Dermis microvascular lymphatic vessel endothelial cell (primary cell): Measurements from ENCODE around the gene TRIM39. TPM values are rescaled to one million over a fixed set of nuclear protein-coding genes. Genes with fewer than 3 reads are reported as not detected.

Source experiments
- DNase-seq, 2 donors: peaks; one replicate each; pipeline versions ENCODE4 v3.0.0 to v3.0.0-alpha.2; 2010; ENCODE audit warnings: low read depth in 2 of 2
- total RNA-seq: library from RNA; depleted of rRNA; stranded (reverse); fragments of >200 nt; gene quantifications from 2 replicates; pipeline ENCODE4 v1.2.1, GENCODE V29; 2014

TRIM39 gene
- 7.6 and 12.1 TPM in 2 replicates for total RNA-seq

DNA sequence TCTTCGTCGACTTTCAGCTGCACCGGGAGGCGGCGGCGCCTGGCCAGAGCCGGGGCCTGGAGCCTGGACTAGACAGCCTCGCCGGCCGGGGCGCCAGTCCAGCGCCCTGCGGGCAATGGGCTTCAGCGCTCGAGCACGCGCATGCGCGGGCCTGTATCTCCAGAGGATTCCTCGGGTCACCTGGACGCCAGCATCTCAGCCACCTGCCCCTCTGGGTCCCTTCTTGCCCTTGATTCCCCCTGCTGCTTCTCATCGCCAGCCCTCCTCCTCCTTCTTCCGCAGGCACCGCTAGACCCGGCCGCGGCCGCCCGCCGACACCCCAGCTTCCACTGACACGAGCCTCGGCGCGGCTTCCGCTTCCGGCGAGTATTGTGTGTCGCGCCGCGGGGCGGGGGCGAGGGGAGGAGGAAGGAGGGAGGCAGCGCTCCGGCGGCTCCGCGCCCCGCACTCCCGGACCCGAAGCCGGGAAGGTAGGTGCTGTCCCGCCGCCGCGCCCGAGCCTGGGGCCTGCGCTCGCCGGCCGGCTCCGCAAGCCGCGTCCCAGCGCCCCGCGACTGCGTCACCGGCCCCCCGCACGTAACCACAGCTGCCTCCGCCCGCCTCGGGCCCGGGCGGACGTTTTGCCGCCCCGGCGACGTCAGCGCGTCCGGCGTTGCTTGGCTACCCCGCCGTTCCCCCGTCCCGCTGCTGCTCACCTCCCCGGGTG lies at the start of gene TRIM39:
Gene TRIM39 (plus strand): TSS at position 402 of the 706 bp plus-strand sequence. CDS start 2,391 bp downstream, outside the sequence.
- DNase-seq: peak; percentile 53 to 78

DNA sequence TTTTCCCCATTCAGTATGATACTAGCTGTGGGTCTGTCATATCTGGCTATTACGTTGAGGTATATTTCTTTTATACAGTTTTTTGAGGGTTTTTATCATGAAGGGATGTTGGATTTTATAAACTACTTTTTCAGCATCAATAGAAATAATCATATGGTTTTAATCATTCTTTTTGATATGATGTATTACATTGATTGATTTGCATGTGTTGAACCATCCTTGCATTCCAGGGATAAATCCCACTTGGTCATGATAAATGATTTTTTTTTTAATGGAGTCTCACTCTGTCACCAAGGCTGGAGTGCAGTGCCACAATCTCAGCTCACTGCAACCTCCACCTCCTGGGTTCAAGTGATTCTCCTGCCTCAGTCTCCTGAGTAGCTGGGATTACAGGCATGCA lies 45.7 kb upstream of the TRIM39 start:
- peak in 1 of 2 donors; percentile 7 for DNase-seq

DNA sequence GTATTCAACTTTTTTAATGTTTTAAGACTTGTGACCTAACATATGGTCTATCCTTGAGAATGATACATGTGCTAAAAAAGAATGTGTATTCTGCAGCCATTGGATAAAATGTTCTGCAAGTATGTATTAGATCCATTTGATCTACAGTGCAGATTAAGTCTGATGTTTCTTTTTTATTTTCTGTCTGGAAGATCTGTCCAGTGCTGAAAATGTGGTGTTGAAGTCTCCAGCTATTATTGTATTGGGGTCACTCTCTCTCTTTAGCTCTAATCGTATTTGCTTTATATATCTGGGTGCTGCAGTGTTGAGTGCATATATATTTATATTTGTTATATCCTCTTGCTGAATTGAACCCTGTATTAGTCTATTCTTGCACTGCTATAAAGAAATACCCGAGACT lies 44.2 kb upstream of the TRIM39 start:
- no peak for DNase-seq

DNA sequence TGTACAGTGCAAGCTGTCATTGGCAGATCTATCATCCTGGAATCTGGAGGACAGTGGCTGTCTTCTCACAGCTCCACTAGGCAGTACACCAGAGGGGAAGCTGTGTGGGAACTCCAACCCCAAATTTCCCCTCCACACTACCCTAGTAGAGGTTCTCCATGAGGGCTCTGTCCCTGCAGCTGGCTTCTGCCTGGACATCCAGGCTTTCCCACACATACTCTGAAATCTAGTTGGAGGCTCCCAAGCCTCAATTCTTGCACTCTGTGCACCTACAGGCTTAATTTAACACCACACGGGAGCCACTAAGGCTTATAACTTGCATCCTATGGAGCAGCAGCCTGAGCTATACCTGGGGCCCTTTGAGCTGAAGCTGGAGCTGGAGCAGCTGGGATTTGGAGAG lies 43.0 kb upstream of the TRIM39 start:
- DNase-seq: no peak

DNA sequence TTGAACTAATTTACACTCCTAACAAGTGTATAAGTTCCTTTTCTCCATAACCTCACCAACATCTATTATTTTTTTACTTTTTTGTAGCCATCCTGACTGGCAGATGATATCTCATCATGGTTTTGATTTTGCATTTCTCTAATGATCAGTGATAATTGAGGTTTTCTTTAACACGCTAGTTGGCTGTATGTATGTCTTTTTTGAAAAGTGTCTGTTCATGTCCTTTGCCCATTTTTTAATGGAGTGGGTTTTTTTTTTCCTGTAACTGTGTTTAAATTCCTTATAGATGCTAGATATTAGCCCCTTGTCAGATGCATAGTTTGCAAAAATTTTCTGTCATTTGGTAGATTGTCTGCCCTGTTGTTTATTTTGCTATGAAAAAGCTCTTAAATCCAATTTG lies 39.6 kb upstream of the TRIM39 start:
- DNase-seq: no peak

DNA sequence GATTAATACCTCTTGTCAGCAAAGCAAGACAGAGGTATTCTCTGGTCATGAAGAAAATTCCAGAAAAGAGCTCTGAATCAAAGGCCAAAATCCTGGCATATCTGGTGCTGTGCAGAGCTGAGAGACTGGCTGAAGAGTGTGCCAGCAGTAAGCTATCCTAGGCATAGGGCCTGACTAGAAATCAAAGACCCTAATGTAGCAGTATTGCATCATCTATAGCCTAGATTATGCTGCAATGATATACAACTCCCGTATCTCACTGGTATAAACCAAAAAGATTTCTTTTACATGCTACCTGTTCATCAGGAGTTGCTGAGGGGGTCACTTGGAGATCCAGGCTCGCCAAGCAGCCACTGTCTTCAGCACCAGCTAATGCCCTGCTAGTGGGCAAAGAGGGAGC lies 30.9 kb upstream of the TRIM39 start:
- no peak for DNase-seq

DNA sequence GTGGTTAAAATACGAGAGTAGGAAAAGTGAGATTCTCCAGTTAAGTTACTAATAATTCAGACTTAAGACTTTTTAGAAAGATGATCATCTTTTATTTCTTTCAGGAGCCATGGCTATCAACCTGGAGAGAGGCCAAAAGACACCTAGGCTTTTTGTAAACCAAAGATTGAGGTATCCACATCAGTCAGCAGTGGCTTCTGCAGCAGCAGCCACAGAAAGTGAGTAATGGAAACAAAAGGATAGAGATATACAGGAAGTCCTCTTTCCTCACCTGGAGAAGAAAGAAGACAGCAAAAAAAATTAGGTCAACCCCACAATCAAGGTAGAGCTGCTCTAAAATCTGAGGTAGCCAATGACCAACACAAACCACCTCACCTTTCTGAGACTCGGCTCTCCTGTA lies 22.7 kb upstream of the TRIM39 start:
- DNase-seq: no peak

DNA sequence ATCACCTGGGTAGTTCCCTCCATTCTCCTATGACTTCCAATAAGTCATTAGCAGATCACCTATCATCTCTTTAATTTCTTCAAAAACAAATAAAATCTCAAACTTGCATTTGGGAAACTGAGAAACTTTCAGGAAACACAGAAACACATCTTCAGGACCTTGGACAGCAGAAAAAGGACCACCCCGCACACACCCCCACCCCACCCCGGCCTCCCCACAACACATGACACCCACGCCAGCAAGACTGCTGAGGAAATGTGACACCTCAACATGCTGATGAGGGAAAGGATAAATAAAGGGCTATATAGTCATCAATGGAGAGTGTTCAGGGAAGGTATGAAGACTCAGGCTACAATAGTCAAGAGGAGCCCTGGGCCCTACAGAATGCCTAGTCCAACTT lies 15.6 kb upstream of the TRIM39 start:
- no peak for DNase-seq

DNA sequence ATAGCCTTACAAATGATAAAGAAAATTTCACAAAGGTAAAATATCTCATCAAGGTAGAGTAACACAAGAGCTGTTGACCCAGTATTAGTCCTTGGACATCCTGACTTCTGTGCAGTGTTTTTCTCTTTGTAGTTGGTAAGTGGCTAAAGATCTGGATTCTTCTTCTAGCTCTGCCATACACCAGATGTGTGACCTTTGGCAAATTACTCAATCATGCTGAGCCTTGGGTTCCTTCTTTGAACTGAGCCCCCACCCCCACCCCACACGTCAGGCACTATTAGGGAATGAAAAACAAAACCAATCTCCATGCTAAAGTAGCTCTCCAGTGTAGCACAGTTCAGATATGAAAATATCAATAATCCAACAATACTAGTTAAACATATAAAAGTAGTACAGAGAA lies 15.1 kb upstream of the TRIM39 start:
- no peak for DNase-seq

DNA sequence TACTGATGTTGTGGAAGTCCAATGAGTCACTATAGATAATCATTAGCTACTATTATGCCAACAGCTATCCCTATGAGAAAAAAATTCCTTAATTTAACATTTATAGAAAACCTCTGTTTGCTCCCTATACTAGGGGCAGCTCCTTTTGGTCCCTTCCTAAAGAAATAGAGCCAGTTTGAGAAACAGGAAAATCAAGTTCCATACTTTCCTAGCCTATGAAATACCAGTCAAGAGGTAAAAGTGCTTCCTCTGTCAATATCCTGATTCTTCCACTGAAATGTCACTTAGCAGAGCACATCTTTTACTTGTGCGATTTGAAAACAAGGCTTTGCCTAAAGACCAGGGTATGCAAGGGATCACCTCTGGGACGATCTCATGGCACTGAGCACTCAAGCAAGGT lies 14.5 kb upstream of the TRIM39 start:
- DNase-seq: no peak

DNA sequence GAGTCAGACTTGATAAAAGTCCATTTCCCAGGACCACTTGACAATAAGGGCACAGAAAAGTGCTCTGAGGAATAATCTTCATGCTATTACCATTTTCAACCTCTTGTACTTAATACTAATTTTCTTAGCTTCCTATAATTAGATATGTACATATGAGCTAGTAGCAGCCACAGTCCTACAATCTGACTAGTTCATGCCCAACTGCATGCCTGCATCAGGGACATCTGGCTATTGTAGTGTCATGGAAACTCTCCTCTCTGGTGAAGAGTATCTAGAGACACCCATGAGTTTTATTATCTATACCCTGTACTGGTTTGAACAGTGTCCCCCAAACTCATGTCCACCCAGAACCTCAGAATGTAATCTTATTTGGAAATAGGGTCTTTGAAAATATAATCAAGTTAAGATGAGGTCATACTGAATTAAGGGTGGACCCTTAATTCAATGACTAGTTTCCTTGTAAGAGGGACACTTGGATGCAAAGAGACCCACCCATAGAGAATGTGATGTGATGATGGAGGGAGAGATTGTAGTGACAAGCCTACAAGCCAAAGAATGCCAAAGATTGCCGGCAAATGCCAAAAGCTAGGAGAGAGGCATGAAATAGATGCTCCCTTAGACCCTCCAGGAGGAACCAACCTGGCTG lies 13.9 kb upstream of the TRIM39 start:
- no peak for DNase-seq

DNA sequence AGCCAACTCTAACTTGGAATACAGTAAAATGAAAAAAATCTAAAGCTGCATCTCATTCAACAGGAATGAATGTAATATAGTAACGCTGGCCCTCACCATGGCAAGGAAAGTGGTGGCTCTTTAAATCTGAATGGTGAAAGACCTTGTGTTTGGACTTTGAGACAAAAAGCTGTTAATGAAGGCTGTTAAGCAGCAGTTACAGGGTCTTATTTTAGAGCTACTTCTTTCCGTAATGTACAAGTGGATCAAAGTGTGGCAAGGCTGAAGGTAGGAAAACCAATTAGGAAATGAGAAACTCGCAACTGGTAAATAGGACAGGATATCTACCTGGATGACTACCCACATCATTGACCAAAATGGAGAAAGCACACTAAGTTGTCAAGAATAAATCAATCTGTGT lies 11.6 kb upstream of the TRIM39 start:
- DNase-seq: no peak

DNA sequence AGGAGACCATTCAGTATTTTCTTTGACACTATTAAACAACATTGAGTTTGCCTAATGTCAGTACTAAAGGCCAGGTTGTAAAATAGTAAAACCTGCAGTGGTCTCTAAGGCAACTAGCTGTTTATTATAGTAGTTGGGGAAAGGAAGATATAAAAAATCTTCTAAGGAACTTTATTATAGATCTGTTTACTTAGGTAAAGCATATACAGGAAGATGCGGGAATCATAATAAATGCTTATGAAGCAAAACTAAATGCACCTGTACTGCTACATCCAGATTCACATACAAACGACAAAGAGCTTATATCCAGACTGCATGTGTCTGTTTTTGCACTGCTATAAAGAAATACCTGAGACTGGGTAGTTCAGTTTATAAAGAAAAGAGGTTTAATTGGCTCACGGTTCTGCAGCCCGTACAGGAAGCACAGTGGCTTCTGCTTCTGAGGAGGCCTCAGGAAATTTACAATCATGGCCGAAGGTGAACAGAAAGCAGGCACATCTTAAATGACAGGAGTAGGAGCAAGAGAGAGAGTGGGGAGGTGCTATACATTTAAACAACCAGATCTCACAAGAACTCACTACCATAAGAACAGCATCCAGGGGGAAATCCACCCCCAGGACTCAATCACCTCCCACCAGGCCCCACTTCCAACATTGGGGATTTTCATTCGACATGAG lies 8.7 kb upstream of the TRIM39 start:
- DNase-seq: no peak

DNA sequence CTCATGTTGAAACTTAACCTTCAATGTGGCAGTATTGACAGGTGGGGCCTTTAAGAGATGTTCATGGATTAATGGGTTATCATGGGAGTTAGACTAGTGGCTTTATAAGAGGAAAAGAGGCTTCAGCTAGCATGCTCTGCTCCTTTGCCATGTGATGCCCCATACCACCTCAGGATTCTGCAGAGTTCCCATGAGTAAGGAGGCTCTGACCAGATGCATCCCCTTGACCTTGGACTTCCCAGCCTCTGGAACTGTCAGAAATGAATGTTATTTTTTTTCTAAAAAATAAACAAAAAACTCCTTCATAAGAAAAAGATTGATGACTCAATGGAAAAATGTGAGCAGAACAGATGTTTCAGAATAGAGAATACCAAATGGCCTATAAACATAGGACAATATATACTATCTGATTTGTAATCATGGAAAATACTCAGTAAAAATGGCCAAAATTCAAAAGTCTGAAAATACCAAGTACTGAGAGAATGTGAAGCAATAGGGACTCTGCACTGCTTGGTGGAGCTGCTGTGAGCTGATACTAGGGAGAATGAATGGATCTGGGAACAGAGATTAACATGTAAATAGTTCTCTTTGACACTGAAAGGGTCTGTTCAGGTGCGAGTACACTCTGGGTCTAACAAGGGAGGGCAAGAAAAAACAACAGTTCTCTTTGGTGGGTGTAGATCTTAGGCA lies 7.4 kb upstream of the TRIM39 start:
- DNase-seq: peak in 1 of 2 donors; percentile 7

DNA sequence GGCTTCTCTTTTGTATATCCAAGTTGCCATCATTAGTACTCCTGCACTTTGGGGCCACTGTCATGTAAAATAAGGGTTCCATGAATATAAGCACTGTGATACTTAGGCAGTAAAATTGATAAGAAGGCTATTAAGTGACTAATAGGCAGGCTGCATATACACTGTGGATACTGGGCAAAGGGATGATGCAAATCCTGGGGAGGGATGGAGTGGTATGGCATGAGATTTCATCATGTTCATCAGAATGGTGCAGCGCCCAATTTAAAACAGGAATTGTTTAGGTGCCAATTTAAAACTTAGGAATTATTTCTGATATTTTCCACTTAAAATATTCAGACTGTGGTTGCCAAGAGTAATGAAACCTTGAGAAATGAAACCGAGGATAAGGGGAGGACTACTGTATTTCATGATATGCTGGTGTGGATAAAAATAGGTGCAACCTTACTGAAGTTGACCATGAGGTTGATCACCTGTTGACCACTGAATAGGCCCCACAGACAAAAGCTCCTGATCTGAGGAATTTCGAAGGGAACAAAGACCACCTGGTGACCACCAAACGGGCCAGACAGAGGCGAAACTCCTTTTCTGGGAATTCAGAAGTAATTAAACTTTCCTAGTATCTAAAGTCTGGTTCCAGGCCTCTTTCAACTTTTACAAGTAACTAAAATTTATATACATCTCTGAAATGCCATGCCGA lies 4.9 kb upstream of the TRIM39 start:
- DNase-seq: no peak

DNA sequence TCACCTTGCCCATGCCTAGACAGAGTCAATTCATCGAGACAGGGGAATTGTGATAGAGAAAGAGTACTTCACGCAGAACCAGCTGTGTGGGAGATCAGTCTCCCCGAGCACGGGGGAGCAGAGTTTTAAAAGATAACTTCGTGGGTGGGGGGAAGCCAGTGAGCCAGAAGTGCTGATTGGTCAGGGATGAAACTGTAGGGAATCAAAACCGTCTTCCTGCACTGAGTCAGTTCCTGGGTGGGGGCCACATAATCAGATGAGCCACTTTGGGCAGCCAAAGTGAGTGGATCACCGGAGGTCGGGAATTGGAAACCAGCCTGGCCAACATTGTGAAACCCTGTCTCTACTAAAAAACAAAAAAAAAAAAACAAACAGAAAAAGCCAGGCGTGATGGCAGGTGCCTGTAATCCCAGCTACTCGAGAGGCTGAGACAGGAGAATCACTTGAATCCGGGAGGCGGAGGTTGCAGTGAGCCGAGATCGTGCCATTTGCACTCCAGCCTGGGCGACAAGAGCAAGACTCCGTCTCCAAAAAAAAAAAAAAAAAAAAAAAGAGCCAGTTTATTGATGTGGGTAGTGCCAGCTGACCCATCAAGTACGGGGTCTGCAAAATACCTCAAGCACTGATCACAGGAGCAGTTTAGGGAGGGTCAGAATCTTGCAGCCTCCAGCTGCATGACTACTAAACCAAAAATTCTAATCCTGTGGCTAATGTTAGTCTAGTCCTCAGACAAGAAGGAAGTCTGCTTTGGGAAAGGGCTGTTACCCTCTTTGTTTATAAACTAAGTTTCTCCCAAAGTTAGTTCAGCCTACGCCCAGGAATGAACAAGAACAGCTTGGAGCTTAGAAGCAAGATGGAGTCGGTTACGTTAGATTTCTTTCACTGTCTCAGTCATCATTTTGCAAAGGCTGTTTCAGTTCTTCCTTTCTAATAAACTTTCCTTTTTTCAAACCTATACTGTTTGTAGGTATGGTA lies 3.9 kb upstream of the TRIM39 start:
- DNase-seq: no peak

DNA sequence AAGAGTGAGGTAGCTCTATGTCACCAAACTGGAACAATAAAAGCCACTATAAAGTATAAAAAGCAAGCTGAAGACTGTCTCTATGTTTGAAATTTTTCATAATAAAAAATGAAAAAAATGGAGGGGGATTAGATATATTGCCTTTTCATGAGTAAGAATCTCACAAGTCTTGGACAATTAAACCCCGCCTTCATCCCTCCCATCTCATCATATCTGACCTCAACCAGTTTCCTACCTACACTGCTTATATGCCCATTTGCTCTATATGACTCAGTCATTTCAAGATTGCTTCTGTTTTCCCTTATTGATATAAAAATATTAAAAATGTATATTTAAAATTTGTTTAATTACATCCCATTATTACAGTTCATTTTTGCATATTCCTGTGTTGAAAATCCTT lies 2.9 kb upstream of the TRIM39 start:
- DNase-seq: no peak

DNA sequence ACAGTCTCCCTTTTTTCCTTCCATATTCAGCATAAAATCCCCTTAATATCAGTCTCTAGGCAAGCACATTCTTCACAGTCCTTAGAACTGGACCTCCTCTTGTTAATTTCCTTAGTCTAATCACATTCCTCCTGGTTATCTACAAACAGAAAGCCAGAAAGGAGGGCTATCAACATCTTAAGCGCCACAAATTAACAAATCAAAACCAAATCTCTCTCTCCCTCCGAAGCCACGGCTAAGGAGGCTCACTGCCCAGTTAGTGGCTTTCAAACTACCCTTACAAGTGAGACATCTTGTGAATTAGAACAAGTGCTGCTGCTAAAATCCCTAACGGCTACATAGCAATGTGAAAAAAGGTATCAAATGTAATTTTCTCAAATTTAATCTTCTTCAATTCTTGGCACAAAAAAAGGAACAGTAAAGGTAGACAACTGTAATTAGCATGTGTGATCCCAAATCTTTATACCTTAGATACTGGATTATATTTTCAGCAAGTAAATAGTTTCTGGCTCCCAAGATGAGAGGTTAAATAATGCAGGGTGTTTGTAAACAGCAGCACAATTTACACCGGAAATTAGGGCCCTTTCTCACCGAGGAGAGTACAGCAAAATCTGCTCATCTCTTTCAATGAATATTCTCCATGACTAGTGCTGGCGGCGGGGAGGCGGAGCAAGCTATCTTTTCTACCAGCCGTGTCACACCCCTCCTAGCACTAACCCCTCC lies 1.4 kb upstream of the TRIM39 start:
- DNase-seq: peak; percentile 34 to 70

DNA sequence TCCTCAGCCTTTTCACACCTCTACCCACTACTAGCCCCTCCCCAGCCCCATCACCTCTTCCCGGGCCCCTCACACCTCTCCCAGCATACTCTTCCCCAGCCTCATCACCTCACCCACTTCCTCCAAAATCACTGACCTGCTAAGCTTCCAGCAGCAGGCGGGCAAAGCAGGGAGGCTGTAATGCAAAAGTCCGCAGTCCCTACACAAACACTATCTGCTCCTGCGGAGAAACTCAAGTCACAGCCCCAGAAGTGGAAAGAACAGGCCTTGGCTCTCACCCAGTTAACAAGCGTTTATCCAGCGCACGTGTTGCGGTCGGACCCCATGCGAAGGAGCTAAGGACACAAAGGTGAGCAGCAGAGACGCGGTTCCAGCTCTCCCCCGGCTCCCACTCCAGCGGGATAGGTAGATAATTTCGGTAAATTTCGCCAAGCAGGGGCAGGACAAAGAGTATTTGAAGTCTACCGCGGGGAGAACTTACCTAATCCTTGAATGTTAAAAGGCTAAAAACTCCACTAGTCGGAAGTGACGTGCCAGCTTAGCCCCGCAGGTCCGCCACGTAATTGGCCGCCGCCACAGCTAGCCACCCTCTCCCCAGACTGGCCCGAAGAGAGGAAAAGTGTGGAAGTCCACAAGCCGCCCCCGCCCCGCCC lies 728 bp upstream of the TRIM39 start:
- DNase-seq: peak; percentile 45 to 84
